ENCODE results near the gene TREX2.

TREX2 gene

DNA sequence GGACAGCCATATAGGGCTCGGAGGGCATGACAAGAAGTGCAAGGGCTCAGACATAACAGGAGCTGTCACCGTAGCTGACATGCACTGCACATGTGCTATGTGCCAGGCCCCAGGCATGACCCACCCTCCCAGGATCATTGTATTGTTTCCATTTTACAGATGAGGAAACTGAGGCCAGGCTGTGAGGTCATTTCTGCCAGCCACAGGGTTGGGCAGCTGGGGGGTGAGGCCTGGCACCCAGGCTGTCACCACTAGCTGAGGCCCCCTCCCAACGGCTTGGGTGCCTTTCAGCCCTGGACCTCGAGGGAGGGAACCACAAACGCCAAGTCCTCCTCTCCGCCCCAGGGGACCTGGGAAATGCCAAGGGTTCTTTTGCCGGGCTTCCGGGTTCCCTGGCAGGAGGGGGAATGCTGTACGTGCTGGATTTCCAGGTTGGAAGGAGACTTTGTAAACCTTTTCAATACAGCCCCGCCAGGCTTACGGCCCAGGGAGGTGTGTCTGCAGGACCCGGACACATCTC is 12.6 kb downstream of the TREX2 start:
- no peak for DNase-seq

DNA sequence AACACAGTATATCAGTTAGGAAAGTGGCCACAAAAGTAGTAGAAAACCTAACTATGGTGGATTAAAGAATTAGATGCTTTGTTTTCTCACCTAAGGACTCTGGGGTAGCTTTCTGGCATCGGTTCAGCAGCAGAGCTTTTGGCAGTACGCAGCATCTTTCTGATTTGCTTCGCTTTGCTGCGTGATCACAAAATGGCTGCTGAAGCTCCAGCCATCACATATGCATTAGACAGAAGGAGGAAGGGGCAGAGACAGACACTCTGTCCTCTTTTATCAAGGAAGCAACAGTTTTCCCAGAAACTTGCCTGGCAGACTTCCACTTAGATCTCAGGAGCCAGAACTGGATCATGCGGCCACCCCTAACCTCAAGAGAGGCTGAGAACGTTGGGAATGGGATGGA is 15.1 kb downstream of the TREX2 start:
- DNase-seq: no peak

DNA sequence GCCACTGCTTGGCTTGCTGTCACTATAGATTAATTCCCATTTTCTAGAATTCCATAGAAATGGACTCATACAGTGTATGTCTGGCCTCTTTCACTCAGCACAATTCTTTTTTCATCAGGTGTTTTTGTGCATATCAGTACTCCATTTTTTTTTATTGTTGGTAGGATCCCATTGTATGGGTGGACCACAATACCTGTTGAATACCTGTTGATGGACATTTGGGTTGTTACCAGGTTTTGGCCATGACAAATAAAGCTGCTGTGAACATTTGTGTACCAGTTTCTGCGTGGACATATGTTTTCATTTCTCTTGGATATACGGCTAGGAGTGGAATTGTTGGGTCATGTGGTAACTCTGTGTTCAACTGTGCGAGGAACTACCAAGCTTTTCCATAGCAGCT is 19.7 kb downstream of the TREX2 start:
- DNase-seq: no peak

DNA sequence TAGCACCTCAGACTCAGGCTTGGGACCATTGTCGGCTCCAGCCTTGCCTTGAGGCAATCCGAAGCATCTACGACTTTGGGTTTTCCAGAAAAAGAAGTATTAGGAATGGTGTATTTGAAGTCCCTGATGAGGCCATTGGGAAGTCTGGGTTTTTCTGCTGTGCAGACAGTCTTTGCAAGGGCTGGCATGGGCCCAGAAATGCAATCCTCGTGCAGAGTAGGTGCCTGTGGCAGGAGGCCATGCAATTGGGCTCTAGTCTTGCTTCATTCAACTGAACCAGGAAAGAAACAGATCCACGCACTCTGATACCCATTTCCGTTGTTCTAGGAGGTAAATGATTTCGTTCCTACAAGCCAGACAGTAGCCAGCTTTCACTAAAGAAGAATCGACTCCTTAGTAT is 22.2 kb downstream of the TREX2 start:
- no peak for DNase-seq

DNA sequence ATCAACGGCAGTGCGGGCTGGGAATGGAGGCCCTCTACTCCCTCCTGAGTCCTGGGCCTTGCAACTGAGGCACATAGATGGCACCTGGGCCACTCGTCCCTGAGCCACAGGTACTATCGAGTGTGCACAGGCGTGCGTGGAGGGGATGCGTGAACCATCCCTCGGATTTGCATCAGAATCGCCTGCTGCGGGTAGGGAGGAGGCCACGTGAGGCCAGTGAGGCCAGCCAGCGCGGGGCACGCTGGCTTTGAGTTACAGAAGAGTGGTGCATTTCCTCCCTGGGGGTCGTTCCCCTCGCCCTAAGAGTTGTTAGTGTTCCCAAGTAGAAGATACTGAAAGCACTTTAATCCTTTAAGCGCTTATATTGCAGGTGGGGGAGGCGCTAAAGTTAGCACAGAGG is 24.0 kb downstream of the TREX2 start:
- DNase-seq: no peak

DNA sequence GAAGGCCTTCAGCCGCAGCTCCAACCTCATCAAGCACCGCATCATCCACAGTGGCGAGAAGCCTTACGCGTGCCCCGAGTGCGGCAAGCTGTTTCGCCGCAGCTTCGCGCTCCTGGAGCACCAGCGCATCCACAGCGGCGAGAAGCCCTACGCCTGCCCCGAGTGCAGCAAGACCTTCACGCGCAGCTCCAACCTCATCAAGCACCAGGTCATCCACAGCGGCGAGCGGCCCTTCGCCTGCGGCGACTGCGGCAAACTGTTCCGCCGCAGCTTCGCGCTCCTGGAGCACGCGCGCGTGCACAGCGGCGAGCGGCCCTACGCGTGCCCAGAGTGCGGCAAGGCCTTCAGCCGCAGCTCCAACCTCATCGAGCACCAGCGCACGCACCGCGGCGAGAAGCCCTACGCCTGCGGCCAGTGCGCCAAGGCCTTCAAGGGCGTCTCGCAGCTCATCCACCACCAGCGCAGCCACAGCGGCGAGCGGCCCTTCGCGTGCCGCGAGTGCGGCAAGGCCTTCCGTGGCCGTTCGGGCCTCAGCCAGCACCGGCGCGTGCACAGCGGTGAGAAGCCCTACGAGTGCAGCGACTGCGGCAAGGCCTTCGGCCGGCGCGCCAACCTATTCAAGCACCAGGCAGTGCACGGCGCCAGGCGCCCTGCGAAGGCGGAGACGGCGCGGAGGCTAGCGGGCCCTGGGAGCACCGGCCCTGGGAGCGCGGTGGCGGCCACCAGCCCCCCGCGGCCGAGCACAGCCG is 24.8 kb downstream of the TREX2 start:
- no peak for DNase-seq

DNA sequence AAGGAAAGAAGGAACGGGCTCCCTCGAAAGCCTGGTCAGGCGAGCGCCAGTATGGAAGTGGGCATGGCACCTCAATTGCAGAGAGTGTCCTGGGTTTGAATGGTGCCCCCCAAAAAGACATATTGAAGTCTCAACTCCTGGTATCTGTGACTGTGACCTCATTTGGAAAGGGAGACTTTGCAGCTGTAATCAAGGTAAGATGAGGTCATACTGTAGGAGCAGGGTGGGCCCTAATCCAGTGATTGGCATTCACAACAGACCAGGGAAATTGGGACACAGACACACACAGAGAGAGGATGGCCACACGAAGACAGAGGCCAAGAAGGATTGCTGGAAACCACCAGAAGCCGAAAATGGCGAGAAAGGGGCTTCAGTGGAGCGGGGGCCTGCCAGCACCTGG is 28.2 kb downstream of the TREX2 start:
- no peak for DNase-seq

DNA sequence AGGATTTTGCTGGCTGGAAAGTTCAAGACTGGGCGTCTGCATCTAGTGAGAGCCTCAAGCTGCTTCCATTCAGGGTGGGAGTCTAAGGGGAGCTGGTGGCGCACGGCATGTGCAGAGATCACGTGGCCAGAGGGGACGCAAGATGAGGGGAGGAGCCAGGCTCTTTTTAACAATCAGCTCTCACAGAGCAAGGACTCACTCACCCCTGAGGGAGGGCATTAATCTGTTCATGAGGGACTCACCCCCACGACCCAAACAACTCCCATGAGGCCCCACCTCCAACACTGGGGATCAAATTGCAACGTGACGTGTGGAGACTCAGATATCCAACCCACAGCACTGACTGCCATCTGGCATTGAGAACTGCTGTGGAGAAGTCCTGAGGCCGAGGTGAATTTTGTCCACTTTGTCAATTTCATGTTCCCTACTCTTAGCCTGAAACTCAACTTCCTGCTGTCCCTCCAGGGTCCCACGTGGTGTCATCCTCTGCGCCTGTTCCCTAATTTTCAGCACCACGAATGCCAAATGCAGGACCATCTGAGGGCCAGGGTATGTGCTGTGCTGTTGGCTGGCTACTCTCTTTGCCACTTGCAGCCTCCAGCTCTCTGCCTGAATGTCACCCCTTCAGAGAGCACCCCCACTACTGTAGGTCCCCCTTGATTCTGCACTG is 28.9 kb downstream of the TREX2 start:
- DNase-seq: no peak

DNA sequence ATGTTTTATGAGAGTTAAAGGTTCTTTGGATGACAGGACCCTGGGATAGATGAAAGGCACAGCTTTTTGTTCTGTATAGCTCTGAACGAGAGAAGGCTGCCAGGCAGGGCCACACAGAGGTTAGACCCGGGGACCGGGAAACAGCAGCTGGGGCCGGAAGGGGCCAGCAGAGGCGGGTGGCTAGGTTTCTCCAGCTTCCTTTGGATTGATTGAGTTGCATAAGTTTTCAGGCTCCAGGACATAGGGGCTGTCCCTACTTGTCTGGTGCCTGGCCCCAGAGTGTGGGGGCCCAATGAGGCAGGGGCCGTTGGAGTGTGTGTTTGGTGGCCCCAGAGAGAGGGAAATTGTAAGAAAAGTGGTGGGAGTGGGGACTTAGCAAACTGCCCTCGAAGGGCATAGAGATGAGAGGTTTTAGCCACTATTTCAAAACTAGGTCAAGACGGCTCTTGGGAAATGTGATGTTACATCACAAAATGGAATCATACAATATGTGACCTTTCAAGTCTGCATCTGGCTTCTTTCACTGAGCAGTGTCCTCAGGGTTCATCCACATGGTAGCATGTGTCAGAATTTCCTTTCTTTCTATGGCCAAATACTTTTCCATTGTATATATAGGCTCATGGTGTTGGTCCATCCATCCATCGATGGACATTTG is 30.9 kb downstream of the TREX2 start:
- no peak for DNase-seq

DNA sequence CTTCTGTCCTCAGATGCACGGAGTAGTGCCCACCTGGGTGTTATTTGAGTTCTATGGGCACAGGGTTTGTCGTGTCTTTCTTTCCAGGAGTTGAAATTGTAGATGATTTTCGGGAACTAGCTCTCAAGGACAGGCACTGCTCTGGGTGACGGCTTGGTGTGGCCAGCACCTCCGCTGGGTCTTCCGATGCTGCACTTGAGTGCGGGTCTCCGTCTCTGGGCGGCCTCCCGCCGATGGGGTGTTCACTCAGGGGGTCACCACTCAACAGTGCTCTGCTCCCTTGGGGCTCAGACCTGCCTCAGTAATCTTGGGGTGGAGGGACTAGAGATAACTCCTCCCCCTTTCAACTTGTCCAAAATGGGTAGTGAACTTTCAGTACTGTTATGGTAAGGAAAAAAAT is 32.1 kb downstream of the TREX2 start:
- no peak for DNase-seq

DNA sequence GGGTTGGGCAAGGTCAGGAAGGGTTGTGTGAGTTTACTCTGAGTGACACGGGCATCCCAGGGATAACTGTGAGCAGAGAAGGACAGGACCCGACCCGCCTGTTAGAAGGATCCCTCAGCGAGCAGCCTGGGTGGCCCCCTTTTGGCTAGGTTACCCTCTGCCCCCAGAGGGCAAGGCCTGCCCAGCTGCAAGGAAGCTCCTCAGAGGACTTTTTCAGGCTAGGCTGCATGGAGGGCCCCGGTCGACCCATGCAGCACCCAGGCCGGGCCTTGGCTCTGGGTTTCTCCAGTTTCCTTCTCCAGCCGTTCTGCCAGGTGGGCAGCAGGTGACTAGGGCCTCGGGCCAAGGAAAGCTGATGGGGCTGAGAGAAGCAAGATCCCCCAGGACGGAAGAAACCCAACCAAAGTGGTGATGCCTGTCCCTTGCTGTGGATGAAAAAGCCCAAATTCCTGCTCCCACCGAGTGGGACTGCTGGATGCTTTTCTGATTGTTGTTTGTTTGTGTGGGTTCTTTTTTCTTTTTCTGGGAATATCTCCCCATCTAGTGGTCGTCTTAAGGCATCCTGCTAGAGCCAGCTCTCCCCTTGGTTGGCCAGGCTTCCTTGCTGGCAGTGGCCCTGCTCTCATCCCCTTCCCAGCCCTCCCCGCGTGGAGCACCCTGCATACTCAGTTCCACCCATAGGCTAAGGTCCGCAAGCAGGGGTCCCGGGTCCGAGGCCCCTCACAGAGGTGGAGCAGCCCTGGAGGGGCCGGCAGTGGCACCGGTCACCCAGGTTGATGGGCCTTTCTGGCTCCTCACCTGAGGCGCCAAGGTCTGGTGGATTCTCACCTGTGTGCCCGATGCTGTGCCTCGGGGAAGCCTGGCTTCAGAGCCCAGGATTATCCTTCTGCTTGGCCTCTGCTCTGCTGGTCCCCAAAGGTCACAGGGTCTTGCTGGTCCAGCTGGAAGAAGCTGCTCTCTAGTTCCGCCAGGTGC is 32.8 kb downstream of the TREX2 start:
- DNase-seq: no peak

DNA sequence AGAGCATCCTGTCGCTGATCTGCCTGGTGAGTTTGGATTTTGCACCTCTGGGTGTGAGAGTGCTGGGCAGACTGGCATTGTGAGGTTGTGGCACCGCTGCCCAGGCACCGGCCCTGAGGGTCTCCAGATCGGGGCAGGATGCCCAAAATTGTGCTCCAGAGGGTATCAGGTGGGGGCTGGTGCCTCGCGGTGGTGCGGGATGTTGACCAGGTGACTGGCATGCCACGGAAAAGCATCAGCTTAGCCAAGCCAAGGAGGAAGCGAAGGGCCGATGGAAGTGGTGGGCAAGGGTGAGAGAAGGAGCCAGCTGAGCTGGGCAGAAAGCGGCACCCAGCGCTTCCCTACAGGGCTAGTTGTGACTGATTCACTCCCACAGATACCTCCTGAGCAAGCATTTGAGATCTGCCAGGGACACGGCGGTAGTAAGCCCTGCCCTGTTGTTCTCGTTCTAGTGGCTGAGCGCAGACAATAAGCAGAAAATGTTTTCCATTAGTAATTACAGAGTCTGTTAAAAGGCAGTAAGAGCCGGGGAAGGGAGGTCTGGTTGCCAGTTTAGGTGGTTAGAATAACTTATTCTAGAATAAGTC is 33.8 kb downstream of the TREX2 start:
- DNase-seq: no peak

DNA sequence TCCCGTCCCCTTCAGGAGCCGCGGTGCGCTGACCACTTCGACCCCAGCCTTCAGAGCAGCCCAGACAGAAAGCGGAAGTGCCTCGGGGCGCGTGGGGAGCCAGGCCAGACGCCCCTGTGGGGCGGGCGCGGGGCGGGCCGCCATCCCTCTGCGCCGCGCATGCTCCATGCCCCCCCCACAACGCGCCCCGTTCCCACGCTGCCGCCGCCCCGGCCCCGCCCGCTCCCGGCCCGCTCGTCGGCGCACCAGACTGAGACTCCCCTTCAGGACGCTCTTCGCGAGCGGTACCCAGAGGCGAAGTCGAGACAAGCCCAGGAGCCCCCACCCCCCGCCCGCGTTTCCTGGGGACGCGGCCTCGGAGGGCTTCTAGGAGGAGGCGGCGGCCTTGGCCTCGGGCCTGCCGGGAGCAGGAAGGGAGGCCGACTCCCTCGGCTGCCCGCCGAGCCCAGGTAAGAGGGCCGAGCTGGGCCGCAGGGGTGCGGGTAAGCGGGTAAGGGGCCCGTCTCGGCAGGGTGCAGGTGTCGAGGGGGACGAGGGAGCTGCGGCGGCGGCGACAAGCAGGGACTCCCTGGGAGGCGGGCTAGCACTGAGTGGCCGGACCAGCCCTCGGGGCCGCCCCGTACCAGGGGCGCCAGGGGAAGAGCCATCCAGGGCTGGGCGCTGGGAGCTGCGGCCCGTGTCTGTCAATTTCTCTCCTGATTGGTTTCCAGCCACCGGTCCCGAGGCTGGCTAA is 34.4 kb downstream of the TREX2 start, which contains the start of gene ZFP92:
TSS of gene ZFP92 (plus strand) at position 218 of the 733 bp plus-strand sequence. CDS start 6,851 bp downstream, outside the sequence.
- DNase-seq: no peak

DNA sequence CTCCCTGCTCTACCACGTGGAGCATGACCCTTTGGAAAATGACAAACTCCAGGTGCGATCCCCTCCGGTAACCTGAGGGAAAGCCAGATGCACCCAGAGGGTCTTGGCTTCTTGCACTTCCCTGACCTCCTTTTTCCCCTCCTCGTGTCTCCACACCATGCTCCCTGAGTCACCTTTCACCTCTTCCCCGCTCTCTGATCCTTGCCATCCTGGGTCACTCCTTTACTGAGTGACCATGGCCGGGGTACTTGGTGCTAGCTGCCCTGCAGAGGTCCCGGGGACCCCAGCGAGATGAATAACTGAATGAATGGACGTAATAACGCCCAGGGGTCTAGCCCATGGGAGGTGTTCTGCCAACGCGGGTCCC is 35.0 kb downstream of the TREX2 start:
- no peak for DNase-seq

DNA sequence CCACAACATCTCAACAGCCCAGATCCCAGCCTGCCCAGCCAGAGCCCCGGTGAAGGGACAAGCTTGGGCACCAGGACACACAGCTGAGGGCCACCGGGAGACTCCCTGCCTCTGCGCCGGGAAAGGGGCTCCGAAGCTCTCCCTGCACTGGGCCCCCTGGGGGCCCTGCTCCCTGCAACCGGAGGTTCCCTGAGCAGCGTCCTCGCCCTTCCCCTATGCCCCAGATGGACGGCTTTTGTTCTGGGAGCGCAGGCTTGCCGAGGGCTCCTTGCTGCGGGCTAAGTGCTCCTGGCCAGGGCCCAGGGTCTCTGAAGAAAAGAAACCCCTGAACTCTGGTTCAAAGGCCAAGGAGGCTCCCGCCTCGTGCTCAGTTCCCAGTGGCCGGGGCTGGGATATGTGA is 35.5 kb downstream of the TREX2 start:
- no peak for DNase-seq

DNA sequence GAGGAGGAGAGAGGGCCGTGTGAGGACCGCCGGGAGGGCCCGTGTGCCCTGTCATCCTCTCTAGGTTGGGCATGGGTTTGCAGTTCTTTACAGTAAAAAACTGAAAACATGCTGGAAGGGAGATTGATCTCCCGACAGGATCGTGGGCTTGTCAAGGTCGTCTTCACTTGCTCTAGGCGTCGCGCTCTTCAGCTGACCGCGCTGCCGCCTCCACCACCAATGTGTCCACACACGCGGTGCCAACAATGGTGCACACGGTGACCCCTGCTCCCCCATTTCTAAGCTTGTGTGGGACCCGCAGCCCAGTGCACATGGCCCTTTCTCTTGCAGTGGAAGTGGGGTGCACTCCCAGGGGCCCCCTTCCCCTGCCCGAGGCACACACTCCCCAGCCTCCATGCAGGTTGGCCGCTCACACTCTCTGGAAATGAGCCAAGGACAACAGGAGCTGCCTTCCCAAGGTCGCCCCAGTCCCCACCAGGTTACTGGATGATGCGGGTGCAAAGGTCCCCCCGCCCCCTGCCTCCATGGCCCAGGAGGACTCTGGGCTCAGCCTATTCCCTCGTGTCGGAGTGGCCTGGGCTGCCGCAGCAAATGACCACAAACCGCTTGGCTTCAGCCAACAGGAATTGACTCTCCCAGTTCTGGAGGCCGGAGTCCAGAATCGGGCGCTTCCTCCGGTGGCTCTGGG is 36.3 kb downstream of the TREX2 start:
- DNase-seq: no peak

DNA sequence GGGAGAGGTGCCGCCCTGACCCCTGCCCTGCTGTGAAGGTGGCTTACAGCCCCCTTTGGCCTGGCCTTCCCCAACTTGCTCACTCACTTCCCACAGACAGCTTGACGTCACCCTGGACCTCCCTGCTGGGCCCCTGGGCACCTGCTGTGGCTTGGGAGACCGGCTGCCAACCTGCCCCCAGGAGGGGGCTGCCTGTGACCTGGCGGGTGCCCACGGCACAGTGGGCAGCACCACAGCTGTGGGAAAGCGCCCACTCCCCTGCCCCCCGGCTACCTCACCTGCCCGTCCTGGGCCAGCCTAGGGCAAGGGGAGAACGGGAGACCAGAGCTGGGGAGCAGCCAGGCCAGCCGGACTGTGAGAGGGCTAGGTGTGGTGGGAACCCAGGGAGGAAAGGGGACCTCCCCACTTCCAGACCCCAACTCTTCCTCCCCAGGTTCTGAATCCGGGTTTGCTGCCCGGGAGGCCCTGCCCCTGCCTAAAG is 36.9 kb downstream of the TREX2 start:
- DNase-seq: no peak

DNA sequence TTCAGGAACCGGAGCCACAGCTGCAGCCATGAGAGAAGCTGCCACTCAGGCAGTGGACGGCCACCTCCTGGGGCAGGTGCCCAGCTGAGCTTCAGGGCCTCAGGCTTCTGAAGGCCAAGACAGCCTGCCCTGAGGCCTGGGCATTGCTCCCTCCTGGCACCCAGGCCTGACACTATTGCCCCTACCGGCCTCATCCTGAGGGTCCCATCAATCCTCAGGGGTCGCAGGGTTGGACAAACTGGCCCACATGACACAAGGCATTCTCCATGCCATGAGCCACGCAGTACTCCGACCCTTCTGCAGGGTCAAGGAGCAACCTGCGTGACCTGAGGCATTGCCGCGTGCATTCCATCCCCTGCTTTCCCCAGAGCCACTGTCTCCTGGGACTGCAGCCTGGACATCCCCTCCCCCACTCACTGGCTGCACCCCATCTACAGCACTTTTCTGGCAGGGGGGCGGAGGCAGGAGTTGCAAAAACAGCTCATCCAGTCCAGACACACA is 37.6 kb downstream of the TREX2 start:
- DNase-seq: no peak

DNA sequence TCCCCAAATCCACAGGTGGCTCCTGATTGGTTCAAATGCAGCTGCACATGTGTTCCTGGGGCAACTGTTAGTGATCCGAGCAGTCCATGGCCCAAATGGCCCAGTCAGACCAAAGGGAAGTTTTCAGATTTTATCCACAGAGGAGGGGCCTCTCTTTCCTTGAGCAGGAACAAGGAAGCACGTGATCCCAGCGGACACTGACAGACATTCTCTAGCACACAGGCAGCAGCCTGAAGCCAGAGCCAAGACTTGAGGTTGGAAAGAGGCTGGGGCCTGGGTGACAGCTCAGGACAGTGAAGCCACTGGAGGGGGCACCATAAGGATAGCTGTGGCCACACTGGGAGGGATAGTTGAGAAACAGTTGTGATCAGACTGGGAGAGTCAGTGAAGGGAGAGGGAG is 38.1 kb downstream of the TREX2 start:
- no peak for DNase-seq

DNA sequence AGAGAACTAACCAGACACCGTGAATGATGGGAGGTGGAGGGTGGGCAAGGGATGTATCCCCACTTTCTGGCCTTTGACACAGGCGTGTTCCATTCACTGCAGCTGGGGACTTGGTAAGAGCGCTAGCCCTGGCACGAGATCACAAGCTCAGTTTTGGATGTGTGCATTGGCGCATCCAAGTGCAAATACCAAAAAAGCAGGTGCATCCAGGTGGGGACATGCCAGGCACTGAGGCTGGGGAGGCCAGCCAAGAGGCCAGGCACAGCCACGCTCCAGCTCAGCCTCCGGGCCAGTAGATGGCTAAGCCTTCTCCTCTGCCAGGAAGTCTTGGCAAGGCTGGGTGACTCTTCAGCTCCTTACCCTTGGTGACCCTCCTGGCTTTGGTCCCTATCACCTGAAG is 39.0 kb downstream of the TREX2 start:
- no peak for DNase-seq

DNA sequence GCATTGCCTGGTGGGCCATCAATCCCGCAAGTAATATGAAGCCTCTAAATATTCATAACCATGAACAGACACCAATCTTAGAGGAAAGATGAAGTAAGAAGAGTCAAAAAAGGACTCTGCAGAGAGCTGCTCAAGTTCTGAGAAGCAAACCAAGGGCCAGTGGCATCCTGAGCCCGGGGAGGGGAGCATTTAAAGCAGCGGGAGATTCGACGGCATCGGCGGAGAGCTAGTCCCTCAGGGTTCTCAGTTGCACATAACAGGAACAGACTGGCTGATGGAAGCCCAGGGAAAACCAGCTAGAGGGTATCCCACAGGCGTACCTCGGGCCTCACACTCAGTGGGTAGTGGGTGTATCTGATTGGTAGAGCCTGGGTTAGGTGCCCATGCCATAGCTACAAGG is 39.8 kb downstream of the TREX2 start:
- no peak for DNase-seq
